WERI-Rb-1 (cell line): ENCODE measurements around the gene DARS1.

Source experiments
- DNase-seq: peaks from one replicate; pipeline ENCODE4 v3.0.0-alpha.2; 2020
- H3K27ac ChIP-seq: fragments of 250-450 bp; sonication (Bioruptor Pico); 2 replicates; pipeline ENCODE4 v1.5.1; 2020; ENCODE audit warnings: mild to moderate bottlenecking, moderate library complexity
- H3K27me3 ChIP-seq: fragments of 250-450 bp; sonication (Bioruptor Pico); 2 replicates; pipeline ENCODE4 v1.5.1; 2021; ENCODE audit warnings: mild to moderate bottlenecking, low read depth, moderate library complexity; ENCODE audit not compliant: insufficient read depth, severe bottlenecking
- H3K36me3 ChIP-seq: fragments of 250-450 bp; sonication (Bioruptor Pico); 2 replicates; pipeline ENCODE4 v1.5.1; 2020; ENCODE audit warnings: mild to moderate bottlenecking, moderate library complexity
- H3K4me3 ChIP-seq: 2 replicates; pipeline ENCODE4 v1.5.1; 2011; ENCODE audit warnings: low read depth, mild to moderate bottlenecking, control low read depth, low read length
- H3K9me3 ChIP-seq: fragments of 250-450 bp; sonication (Bioruptor Pico); 2 replicates; pipeline ENCODE4 v1.5.1; 2021; ENCODE audit warnings: mild to moderate bottlenecking, moderate library complexity; ENCODE audit not compliant: severe bottlenecking
- CTCF ChIP-seq: IDR thresholded peaks from 2 replicates; pipeline ENCODE4 v1.5.1; 2011; ENCODE audit warnings: low read depth, mild to moderate bottlenecking, control low read depth, inconsistent platforms, low read length

DARS1 gene

GRCh38 chr2:135993421-135993820 is 8.0 kb upstream of the DARS1 start:
- no peak for DNase-seq
- no peaks in the 10 kb centered on the region for H3K36me3 ChIP-seq
- TF ChIP-seq CTCF: no peak
- H3K9me3 ChIP-seq: no peaks in the 10 kb centered on the region
- H3K4me3 ChIP-seq: no peak overlapping the region
- no peaks in the 10 kb centered on the region for H3K27me3 ChIP-seq
- H3K27ac ChIP-seq: no peak overlapping the region

- H3K4me3 ChIP-seq: no peak overlapping the region
- no peak overlapping the region for H3K27ac ChIP-seq
- no peak for DNase-seq
- no peak for TF ChIP-seq CTCF
- no peaks in the 10 kb centered on the region for H3K36me3 ChIP-seq
- no peaks in the 10 kb centered on the region for H3K27me3 ChIP-seq
- H3K9me3 ChIP-seq: no peaks in the 10 kb centered on the region
Measured at GRCh38 chr2:135991861-135992260, 6.4 kb upstream of the DARS1 start.

- Histone ChIP-seq H3K27ac (no peak overlapping the region), H3K9me3 (no peaks in the 10 kb centered on the region), H3K27me3 (no peaks in the 10 kb centered on the region), H3K4me3 (no peak overlapping the region), H3K36me3 (peaks cover 3% of the 10 kb centered on the region; the same call in 1 of the 2 replicates)
- TF ChIP-seq CTCF: no peak
- no peak for DNase-seq
Measured at GRCh38 chr2:135987441-135987840, 2.0 kb upstream of the DARS1 start.

GRCh38 chr2:135986507-135986906 is 1.1 kb upstream of the DARS1 start:
- Histone ChIP-seq H3K27me3 (no peaks in the 10 kb centered on the region), H3K4me3 (no peak overlapping the region), H3K9me3 (no peaks in the 10 kb centered on the region), H3K27ac (no peak overlapping the region), H3K36me3 (peaks cover 9% of the 10 kb centered on the region)
- DNase-seq: no peak
- no peak for TF ChIP-seq CTCF

GRCh38 chr2:135985826-135986393 is 484 bp upstream of the DARS1 start:
- Histone ChIP-seq H3K4me3 (peak overlapping the region; percentile 97), H3K27ac (peak overlapping the region; percentile 92), H3K9me3 (no peaks in the 10 kb centered on the region), H3K36me3 (peaks cover 13% of the 10 kb centered on the region), H3K27me3 (no peaks in the 10 kb centered on the region)
- no peak for TF ChIP-seq CTCF
- DNase-seq: no peak
